GM23338 (cell line): ENCODE results near the gene OSGIN1. TPM values are rescaled to one million over a fixed set of nuclear protein-coding genes. Genes with fewer than 3 reads are reported as not detected.

ENCODE experiments used
- ATAC-seq: fragments of 200-7000 bp; cut with Tn5 transposase; 3 replicates; pipeline ENCODE4 v1.9.1; 2020
- DNase-seq: peaks from one replicate; pipeline ENCODE4 v3.0.0-alpha.2; 2015; ENCODE audit warnings: low spot score
- H2AFZ ChIP-seq: fragments of 200-600 bp; sonication (generic); 2 replicates; pipeline ENCODE4 v1.8.0; 2016; ENCODE audit warnings: antibody characterized with exemption, mild to moderate bottlenecking, moderate library complexity
- H3F3A ChIP-seq: fragments of 200-600 bp; sonication (generic); replicated peaks from 2 replicates; pipeline ENCODE4 v1.8.0; 2017; ENCODE audit warnings: antibody characterized with exemption, mixed run types, low read depth
- H3K27ac ChIP-seq: fragments of 200-600 bp; sonication (generic); 2 replicates; pipeline ENCODE4 v1.6.1; 2016; ENCODE audit warnings: low read depth
- H3K27me3 ChIP-seq: fragments of 200-600 bp; sonication (generic); 2 replicates; pipeline ENCODE4 v1.8.0; 2016; ENCODE audit warnings: mild to moderate bottlenecking, mixed run types, moderate library complexity; ENCODE audit not compliant: insufficient read depth
- H3K36me3 ChIP-seq: fragments of 200-600 bp; sonication (generic); 2 replicates; pipeline ENCODE4 v1.8.0; 2016; ENCODE audit warnings: mild to moderate bottlenecking; ENCODE audit not compliant: insufficient read depth
- H3K4me1 ChIP-seq: fragments of 200-600 bp; sonication (generic); 2 replicates; pipeline ENCODE4 v1.8.0; 2016; ENCODE audit warnings: mild to moderate bottlenecking, moderate library complexity; ENCODE audit not compliant: insufficient read depth
- H3K4me2 ChIP-seq: fragments of 200-600 bp; sonication (generic); 2 replicates; pipeline ENCODE4 v1.7.1; 2017; ENCODE audit warnings: mixed run types
- H3K4me3 ChIP-seq: fragments of 200-600 bp; sonication (generic); 2 replicates; pipeline ENCODE4 v1.6.1; 2016; ENCODE audit warnings: mixed run types
- H3K79me2 ChIP-seq: fragments of 200-600 bp; sonication (generic); replicated peaks from 2 replicates; pipeline ENCODE4 v1.8.0; 2017; ENCODE audit warnings: mild to moderate bottlenecking; ENCODE audit not compliant: insufficient read depth
- H3K9me2 ChIP-seq: fragments of 200-600 bp; sonication (generic); 2 replicates; pipeline ENCODE4 v1.8.0; 2017; ENCODE audit not compliant: insufficient read depth
- H4K20me1 ChIP-seq: fragments of 200-600 bp; sonication (generic); replicated peaks from 2 replicates; pipeline ENCODE4 v1.8.0; 2017; ENCODE audit warnings: mild to moderate bottlenecking; ENCODE audit not compliant: insufficient read depth
- H3K27ac Mint-ChIP-seq: 2 replicates; pipeline ENCODE4 v1.8.0; 2020; ENCODE audit warnings: inconsistent platforms, mild to moderate bottlenecking, moderate library complexity, mixed read lengths
- H3K27me3 Mint-ChIP-seq: 3 replicates; pipeline ENCODE4 v1.8.0; 2022; ENCODE audit warnings: low read depth, mild to moderate bottlenecking, moderate library complexity, mixed read lengths, inconsistent platforms; ENCODE audit not compliant: insufficient read depth, poor library complexity
- H3K36me3 Mint-ChIP-seq: 3 replicates; pipeline ENCODE4 v1.8.0; 2021; ENCODE audit warnings: low read depth, mild to moderate bottlenecking, inconsistent platforms, moderate library complexity, mixed read lengths
- H3K4me1 Mint-ChIP-seq: 3 replicates; pipeline ENCODE4 v1.8.0; 2020; ENCODE audit warnings: mild to moderate bottlenecking, inconsistent platforms, mixed read lengths
- H3K4me3 Mint-ChIP-seq: 3 replicates; pipeline ENCODE4 v1.8.0; 2021; ENCODE audit warnings: moderate library complexity, mild to moderate bottlenecking, inconsistent platforms, mixed read lengths
- H3K9me3 Mint-ChIP-seq: 3 replicates; pipeline ENCODE4 v1.8.0; 2020; ENCODE audit warnings: moderate library complexity, mild to moderate bottlenecking, inconsistent platforms, mixed read lengths
- CREB1 ChIP-seq: fragments of 250-450 bp; sonication (Bioruptor Pico); IDR thresholded peaks from 2 replicates; pipeline ENCODE4 v1.5.0; 2020; ENCODE audit warnings: low read depth, mild to moderate bottlenecking, moderate library complexity
- EZH2 ChIP-seq: fragments of 200-600 bp; sonication (generic); IDR thresholded peaks from one replicate; pipeline ENCODE4 v1.8.0; 2017; ENCODE audit warnings: antibody characterized with exemption, mild to moderate bottlenecking, low read depth; ENCODE audit not compliant: unreplicated experiment
- EZH2phosphoT487 ChIP-seq: fragments of 200-600 bp; sonication (generic); IDR thresholded peaks from one replicate; pipeline ENCODE4 v1.8.1; 2018; ENCODE audit warnings: antibody characterized with exemption; ENCODE audit not compliant: unreplicated experiment
- JUNB ChIP-seq: IDR thresholded peaks from one replicate; pipeline ENCODE4 v1.6.1; 2016; ENCODE audit warnings: antibody characterized with exemption; ENCODE audit not compliant: unreplicated experiment
- NANOG ChIP-seq: IDR thresholded peaks from 2 replicates; pipeline ENCODE4 v1.6.1; 2016; ENCODE audit warnings: antibody characterized with exemption, borderline replicate concordance
- ZNF114 ChIP-seq: fragments of 250-450 bp; sonication (Bioruptor Pico); IDR thresholded peaks from 2 replicates; pipeline ENCODE4 v1.5.0; 2020; ENCODE audit warnings: mild to moderate bottlenecking, moderate library complexity
- ZNF331 ChIP-seq: fragments of 250-450 bp; sonication (Bioruptor Pico); IDR thresholded peaks from 2 replicates; pipeline ENCODE4 v1.5.0; 2020; ENCODE audit warnings: low read depth, mild to moderate bottlenecking, moderate library complexity
- polyA plus RNA-seq: library from polyadenylated mRNA; unstranded; fragments of >200 nt; fragmentation: Nextera tagmentation; extraction: Ambion mirVana; gene quantifications from 2 replicates; pipeline ENCODE4 v1.2.1, GENCODE V29; 2016
- total RNA-seq: library from RNA; depleted of rRNA; stranded (reverse); fragments of >200 nt; shearing (Covaris generic); gene quantifications from 2 replicates; pipeline ENCODE4 v1.2.3, GENCODE V29; 2014
- TF ChIP-seq, protein P1 (sequence below): IDR thresholded peaks from one replicate; pipeline ENCODE4 v1.6.1; 2018; ENCODE audit warnings: antibody characterized with exemption; ENCODE audit not compliant: unreplicated experiment
- TF ChIP-seq, protein P2 (sequence below): IDR thresholded peaks from 2 replicates; pipeline ENCODE4 v1.6.1; 2016; ENCODE audit warnings: antibody characterized with exemption

OSGIN1 gene
- total and polyA plus RNA-seq, 2 experiments from 2014 or later, result 0.32 to 1.6 TPM

DNA sequence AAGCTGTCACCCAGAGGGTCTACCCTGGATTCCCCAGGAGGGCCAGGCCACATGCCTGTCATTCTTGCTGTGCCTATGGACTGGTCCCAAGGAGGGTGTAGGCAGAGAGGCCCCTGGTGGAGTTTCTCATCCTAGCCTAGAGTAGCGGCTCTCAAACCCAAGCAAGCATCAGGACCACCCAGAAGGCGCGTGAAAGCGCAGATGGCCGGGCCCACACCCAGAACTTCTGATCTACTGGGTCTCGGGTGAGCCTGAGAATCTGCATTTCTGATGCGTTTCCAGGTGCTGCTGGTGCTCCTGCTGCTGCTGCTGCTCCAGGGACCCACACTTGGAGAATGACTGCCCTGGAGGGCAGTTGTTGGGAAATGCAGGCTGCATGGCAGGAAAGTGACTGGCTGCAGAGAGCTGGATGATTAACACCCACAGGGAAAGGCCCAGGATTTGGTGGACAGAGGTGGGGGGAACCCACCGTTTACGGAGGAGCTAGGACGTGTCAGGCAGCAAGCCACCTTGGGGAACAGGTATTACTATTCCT is 9.5 kb upstream of the OSGIN1 start:
- Histone ChIP-seq H2AFZ (no peak overlapping the region), H3K36me3 (no peaks in the 10 kb centered on the region), H3K79me2 (no peaks in the 10 kb centered on the region), H3K4me1 (no peaks in the 10 kb centered on the region), H3F3A (no peaks in the 10 kb centered on the region), H3K4me3 (no peak overlapping the region), H4K20me1 (no peaks in the 10 kb centered on the region; the same call in 1 of the 2 replicates), H3K27me3 (no peaks in the 10 kb centered on the region), H3K9me2 (no peaks in the 10 kb centered on the region), H3K4me2 (no peak overlapping the region), H3K27ac (no peak overlapping the region)
- Mint-ChIP-seq H3K27me3 (peaks cover 27% of the 10 kb centered on the region), H3K4me1 (peaks cover 12% of the 10 kb centered on the region), H3K4me3 (no peak overlapping the region), H3K36me3 (no peaks in the 10 kb centered on the region; the same call in 2 of the 3 replicates), H3K9me3 (no peaks in the 10 kb centered on the region), H3K27ac (no peak overlapping the region)
- TF ChIP-seq NANOG (no peak), CREB1 (CRISPR knock-in tag) (no peak), ZNF114 (no peak), EZH2phosphoT487 (no peak), ZNF331 (no peak), EZH2 (no peak)
- TF ChIP-seq, protein P1, sequence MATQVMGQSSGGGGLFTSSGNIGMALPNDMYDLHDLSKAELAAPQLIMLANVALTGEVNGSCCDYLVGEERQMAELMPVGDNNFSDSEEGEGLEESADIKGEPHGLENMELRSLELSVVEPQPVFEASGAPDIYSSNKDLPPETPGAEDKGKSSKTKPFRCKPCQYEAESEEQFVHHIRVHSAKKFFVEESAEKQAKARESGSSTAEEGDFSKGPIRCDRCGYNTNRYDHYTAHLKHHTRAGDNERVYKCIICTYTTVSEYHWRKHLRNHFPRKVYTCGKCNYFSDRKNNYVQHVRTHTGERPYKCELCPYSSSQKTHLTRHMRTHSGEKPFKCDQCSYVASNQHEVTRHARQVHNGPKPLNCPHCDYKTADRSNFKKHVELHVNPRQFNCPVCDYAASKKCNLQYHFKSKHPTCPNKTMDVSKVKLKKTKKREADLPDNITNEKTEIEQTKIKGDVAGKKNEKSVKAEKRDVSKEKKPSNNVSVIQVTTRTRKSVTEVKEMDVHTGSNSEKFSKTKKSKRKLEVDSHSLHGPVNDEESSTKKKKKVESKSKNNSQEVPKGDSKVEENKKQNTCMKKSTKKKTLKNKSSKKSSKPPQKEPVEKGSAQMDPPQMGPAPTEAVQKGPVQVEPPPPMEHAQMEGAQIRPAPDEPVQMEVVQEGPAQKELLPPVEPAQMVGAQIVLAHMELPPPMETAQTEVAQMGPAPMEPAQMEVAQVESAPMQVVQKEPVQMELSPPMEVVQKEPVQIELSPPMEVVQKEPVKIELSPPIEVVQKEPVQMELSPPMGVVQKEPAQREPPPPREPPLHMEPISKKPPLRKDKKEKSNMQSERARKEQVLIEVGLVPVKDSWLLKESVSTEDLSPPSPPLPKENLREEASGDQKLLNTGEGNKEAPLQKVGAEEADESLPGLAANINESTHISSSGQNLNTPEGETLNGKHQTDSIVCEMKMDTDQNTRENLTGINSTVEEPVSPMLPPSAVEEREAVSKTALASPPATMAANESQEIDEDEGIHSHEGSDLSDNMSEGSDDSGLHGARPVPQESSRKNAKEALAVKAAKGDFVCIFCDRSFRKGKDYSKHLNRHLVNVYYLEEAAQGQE, result no peak
- TF ChIP-seq, protein P2, sequence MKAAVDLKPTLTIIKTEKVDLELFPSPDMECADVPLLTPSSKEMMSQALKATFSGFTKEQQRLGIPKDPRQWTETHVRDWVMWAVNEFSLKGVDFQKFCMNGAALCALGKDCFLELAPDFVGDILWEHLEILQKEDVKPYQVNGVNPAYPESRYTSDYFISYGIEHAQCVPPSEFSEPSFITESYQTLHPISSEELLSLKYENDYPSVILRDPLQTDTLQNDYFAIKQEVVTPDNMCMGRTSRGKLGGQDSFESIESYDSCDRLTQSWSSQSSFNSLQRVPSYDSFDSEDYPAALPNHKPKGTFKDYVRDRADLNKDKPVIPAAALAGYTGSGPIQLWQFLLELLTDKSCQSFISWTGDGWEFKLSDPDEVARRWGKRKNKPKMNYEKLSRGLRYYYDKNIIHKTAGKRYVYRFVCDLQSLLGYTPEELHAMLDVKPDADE, result no peak
- ATAC-seq (no peak), DNase-seq (no peak)

DNA sequence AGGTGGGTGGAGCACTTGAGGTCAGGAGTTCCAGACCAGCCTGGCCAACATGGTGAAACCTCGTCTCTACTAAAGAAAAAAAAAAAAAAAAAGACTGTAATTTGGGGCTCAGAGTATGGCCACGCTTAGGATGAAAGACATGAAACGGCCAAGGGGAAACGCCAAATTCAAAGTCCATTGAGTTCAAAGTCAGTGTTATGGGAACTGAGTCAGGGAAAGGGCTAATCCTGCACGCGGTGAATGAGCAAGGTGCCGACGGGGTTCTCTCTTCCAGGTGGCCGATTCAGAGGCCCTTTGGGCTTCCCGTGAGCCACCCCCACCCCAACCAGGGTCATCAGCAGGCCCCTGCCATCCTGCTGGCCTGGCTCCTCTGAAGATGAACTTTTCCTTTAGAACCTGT is 7.5 kb upstream of the OSGIN1 start:
- no peak for DNase-seq
- H3K27me3 ChIP-seq, result no peaks in the 10 kb centered on the region
- Mint-ChIP-seq H3K27me3 (peaks cover 24% of the 10 kb centered on the region), H3K27ac (no peak overlapping the region), H3K36me3 (peaks cover 4% of the 10 kb centered on the region; the same call in 2 of the 3 replicates), H3K4me1 (peaks cover under 1% of the 10 kb centered on the region), H3K9me3 (peaks cover 9% of the 10 kb centered on the region), H3K4me3 (no peak overlapping the region)
- no peaks in the 10 kb centered on the region for H3K79me2 ChIP-seq
- no peak overlapping the region for H2AFZ ChIP-seq
- TF ChIP-seq EZH2phosphoT487 (no peak), ZNF331 (no peak), JUNB (no peak)
- no peak overlapping the region for H3K4me2 ChIP-seq
- H3K9me2 ChIP-seq, result no peaks in the 10 kb centered on the region
- peaks cover 9% of the 10 kb centered on the region; the same call in 1 of the 2 replicates for H3F3A ChIP-seq
- no peaks in the 10 kb centered on the region; the same call in 1 of the 2 replicates for H4K20me1 ChIP-seq
- H3K36me3 ChIP-seq, result no peaks in the 10 kb centered on the region
- H3K4me1 ChIP-seq, result no peaks in the 10 kb centered on the region
- no peak for ATAC-seq
- no peak overlapping the region for H3K4me3 ChIP-seq
- H3K27ac ChIP-seq, result no peak overlapping the region
